Right lobe of liver (tissue), 6 donors: ENCODE results near the gene CFAP53. TPM values are rescaled to one million over a fixed set of nuclear protein-coding genes. Genes with fewer than 3 reads are reported as not detected.
"Not testable (repeated sequence)": the region's sequence is repeated elsewhere in the genome, so short reads cannot be mapped to it uniquely, and the experiment has no call there.

Experiments
- ATAC-seq, 4 donors: fragments of 200-7000 bp; cut with Tn5 transposase; one replicate each; pipeline ENCODE4 v1.9.1; 2020; ENCODE audit warnings: mild to moderate bottlenecking in 4 of 4, moderate library complexity in 4 of 4
- DNase-seq, 3 donors: peaks; one replicate each; pipeline ENCODE4 v3.0.0-alpha.2; 2020
- H3K27ac ChIP-seq, 3 donors: fragments of 200-600 bp; one replicate each; pipeline ENCODE4 v1.8.0; 2022
- H3K27me3 ChIP-seq, 2 donors: fragments of 200-600 bp; one replicate each; pipeline ENCODE4 v1.8.0; 2022
- H3K36me3 ChIP-seq, 4 donors: fragments of 200-600 bp; sonication (generic) in 1 of 4; one replicate each; pipeline versions ENCODE4 v1.5.1 to v1.8.0; 2017 to 2022; ENCODE audit warnings: control low read depth in 1 of 4
- H3K4me1 ChIP-seq, 4 donors: fragments of 200-600 bp; sonication (generic) in 1 of 4; one replicate each; pipeline versions ENCODE4 v1.5.1 to v1.8.0; 2017 to 2022; ENCODE audit warnings: control low read depth in 1 of 4
- H3K4me3 ChIP-seq, 3 donors: fragments of 200-600 bp; one replicate each; pipeline ENCODE4 v1.8.0; 2022
- H3K9me3 ChIP-seq, 4 donors: fragments of 200-600 bp; sonication (generic) in 1 of 4; one replicate each; pipeline versions ENCODE4 v1.5.1 to v1.8.0; 2017 to 2022; ENCODE audit warnings: control low read depth in 1 of 4
- POLR2A ChIP-seq: fragments of 450-650 bp; IDR thresholded peaks from one replicate; pipeline ENCODE4 v1.6.1; 2017; ENCODE audit warnings: antibody characterized with exemption, mild to moderate bottlenecking
- WGBS: methylation state at CpG from one replicate; pipeline ENCODE4 v1.1.6; 2018; ENCODE audit warnings: low coverage, low lambda C conversion rate; ENCODE audit not compliant: insufficient coverage; ENCODE audit errors: missing lambda C conversion rate; 5-methylcytosine and 5-hydroxymethylcytosine counted together
- intact Hi-C, 2 donors: fragments of 100-400 bp; cut with DNase I; formaldehyde crosslinking; loops; one replicate each; pipeline versions ENCODE4 v1.11.2 to v1.14.1; 2022
- total RNA-seq, 6 experiments: library from RNA; depleted of rRNA in 2 of 6; stranded (reverse); fragments of >200 nt in 2 of 6; fragmentation: NEBNext Ultra II Directional in 3 of 6; extraction: Animal tissue kit (Norgen Biotek cat#: 25700) in 3 of 6; gene quantifications; one replicate each; pipeline versions ENCODE4 v1.1.0 to v1.2.4, GENCODE V29; 2016 to 2023
- TF ChIP-seq, protein P1 (sequence below), 4 donors: fragments of 200-600 bp in 3 of 4; fragments of 450-650 bp in 1 of 4; IDR thresholded peaks; one replicate each; pipeline versions ENCODE4 v1.5.1 to v1.8.0; 2016 to 2022; ENCODE audit warnings: antibody characterized with exemption in 4 of 4, mild to moderate bottlenecking in 2 of 4
- donor health status: DM: no; HTN: yes; CAD: no.
- donor health status: DM: no; HTN: no; CAD: no.
- donor health status: DM: no; HTN: no; CAD: no.
- donor health status: DM: no; HTN: yes; CAD: no.
- donor health status: DM: no; HTN: yes; CAD: no.

CFAP53 gene
- total RNA-seq, 6 experiments from 2014 or later, result 0.13 to 0.17 (median 0.14) TPM; not detected in 3

DNA sequence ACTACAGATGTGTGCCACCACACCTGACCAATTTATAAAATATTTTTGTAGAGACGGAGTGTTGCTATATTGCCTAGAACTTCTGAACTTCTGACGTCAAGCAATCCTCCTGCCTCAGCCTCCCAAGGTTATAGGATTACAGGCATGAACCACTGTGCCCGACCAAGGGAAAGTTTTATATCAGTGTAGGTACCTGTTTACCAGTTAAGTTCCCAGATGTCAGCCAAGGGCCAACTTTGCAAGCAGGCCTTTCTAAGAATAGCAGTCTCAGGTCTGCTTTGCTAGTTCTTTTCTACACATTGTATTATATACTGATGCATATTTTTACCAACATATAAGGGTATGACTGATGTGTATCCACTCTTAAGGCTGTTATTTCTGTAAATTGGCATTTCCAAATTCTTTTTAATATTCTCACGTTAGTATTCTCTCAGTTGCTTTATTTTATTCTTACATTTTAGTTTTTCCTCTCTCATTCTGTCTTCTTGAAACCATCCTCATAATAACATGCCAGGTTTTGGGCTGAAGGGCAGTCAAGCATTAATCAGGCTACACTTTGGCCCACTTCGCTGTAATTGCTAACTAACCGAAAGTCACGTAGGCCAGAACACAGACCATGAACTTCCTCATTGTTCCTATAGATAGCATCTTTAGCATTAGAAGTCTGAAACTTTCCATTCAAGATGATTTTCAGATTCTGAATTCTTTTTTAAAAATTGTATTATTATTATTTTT, 46.2 kb upstream of the CFAP53 start:
- ATAC-seq (no peak), DNase-seq (no peak)
- H3K36me3 ChIP-seq, result no peaks in the 10 kb centered on the region
- no peaks in the 10 kb centered on the region for H3K9me3 ChIP-seq
- TF ChIP-seq POLR2A, result no peak
- TF ChIP-seq, protein P1, sequence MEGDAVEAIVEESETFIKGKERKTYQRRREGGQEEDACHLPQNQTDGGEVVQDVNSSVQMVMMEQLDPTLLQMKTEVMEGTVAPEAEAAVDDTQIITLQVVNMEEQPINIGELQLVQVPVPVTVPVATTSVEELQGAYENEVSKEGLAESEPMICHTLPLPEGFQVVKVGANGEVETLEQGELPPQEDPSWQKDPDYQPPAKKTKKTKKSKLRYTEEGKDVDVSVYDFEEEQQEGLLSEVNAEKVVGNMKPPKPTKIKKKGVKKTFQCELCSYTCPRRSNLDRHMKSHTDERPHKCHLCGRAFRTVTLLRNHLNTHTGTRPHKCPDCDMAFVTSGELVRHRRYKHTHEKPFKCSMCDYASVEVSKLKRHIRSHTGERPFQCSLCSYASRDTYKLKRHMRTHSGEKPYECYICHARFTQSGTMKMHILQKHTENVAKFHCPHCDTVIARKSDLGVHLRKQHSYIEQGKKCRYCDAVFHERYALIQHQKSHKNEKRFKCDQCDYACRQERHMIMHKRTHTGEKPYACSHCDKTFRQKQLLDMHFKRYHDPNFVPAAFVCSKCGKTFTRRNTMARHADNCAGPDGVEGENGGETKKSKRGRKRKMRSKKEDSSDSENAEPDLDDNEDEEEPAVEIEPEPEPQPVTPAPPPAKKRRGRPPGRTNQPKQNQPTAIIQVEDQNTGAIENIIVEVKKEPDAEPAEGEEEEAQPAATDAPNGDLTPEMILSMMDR (IDR thresholded peaks at IDR 0.05), result no peak
- H3K27me3 ChIP-seq, result no peaks in the 10 kb centered on the region
- H3K4me1 ChIP-seq, result peaks cover 0 to 41% (median 5%) of the 10 kb centered on the region in 4 donors
- WGBS, result 79% methylated on average over 7 of the region's 7 CpGs
- peak overlapping the region in 1 of 3 donors; percentile 10 for H3K27ac ChIP-seq
- intact Hi-C loops, result no loop called here
- H3K4me3 ChIP-seq, result no peak overlapping the region

DNA sequence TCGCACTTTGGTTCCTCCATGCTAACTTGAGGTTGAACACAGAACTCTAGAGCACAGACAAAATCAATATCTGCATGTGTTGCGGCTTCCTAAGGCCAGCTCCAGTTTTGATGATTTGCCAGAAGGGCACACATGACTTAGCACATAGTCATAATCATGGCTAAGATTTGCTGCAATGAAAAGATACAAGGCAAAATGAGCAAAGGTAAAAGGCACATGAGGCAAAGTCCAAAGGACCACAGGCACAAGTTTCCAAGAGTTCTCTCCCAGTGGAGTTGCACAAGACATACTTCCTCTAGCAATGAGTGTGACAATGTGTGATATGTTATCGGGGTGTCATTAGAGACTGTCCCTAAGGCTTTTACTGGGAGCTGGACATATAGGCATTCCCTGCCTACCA, 45.4 kb upstream of the CFAP53 start:
- Histone ChIP-seq H3K27me3 (no peaks in the 10 kb centered on the region), H3K4me3 (no peak overlapping the region), H3K9me3 (no peaks in the 10 kb centered on the region), H3K27ac (peak overlapping the region in 1 of 3 donors; percentile 10), H3K4me1 (peaks cover 0 to 41% (median 5%) of the 10 kb centered on the region in 4 donors), H3K36me3 (no peaks in the 10 kb centered on the region)
- intact Hi-C loops, result no loop called here
- peak in 1 of 4 donors; percentile 12 for ATAC-seq
- TF ChIP-seq, protein P1 (IDR thresholded peaks at IDR 0.05), result no peak
- no peak for TF ChIP-seq POLR2A
- DNase-seq, result peak in 1 of 3 donors; percentile 47
- 47% methylated on average over 3 of the region's 3 CpGs for whole genome bisulfite sequencing

DNA sequence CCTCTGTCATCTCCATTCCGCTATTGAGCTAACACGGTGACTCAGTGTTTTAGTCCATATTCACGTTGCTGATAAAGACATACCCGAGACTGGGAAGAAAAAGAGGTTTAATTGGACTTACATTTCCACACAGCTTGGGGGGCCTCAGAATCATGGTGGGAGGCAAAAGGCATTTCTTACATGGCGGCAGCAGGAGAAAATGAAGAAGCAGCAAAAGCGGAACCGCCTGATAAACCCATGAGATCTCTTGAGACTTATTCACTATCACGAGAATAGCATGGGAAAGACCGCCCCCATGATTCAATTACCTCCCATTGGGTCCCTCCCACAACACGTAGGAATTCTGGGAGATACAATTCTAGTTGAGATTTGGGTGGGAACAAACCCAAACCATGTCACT, 43.8 kb upstream of the CFAP53 start:
- DNase-seq (no peak), ATAC-seq (no peak)
- Histone ChIP-seq H3K4me1 (peaks cover 0 to 33% (median 5%) of the 10 kb centered on the region in 4 donors), H3K27ac (no peak overlapping the region), H3K4me3 (no peak overlapping the region), H3K9me3 (peaks cover 0 to 1% (median 0%) of the 10 kb centered on the region in 4 donors), H3K36me3 (no peaks in the 10 kb centered on the region), H3K27me3 (no peaks in the 10 kb centered on the region)
- TF ChIP-seq POLR2A, result no peak
- TF ChIP-seq, protein P1 (IDR thresholded peaks at IDR 0.05), result no peak
- 87% methylated on average over 10 of the region's 10 CpGs for WGBS
- intact Hi-C loops, result no loop called here

DNA sequence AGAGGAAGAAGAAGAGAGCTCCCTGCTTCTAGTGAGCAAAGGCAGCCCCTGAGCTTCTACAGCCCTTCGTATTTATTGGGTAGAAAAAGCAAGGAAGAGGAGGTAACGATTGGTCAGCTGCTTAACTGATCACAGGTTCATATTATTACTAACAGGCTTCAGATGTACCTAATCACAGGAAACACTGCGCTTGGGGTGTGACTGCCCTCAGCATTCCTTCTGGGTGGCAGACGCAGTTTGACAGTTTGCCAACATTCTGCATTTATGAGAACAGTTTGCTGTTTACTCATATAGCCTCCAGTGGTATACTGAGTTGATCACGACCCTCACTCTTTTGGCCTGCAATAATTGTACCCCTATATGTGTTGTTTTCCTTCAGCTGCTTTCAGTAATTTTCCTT, 42.6 kb upstream of the CFAP53 start:
- H3K36me3 ChIP-seq, H3K27me3 ChIP-seq, DNase-seq, H3K4me3 ChIP-seq, ATAC-seq, intact Hi-C loops, H3K9me3 ChIP-seq: not testable (repeated sequence)
- peaks cover 0 to 21% (median 3%) of the 10 kb centered on the region in 4 donors for H3K4me1 ChIP-seq
- 55% methylated on average over 5 of the region's 5 CpGs for WGBS
- H3K27ac ChIP-seq, result peak overlapping the region in 1 of 3 donors; percentile 58

DNA sequence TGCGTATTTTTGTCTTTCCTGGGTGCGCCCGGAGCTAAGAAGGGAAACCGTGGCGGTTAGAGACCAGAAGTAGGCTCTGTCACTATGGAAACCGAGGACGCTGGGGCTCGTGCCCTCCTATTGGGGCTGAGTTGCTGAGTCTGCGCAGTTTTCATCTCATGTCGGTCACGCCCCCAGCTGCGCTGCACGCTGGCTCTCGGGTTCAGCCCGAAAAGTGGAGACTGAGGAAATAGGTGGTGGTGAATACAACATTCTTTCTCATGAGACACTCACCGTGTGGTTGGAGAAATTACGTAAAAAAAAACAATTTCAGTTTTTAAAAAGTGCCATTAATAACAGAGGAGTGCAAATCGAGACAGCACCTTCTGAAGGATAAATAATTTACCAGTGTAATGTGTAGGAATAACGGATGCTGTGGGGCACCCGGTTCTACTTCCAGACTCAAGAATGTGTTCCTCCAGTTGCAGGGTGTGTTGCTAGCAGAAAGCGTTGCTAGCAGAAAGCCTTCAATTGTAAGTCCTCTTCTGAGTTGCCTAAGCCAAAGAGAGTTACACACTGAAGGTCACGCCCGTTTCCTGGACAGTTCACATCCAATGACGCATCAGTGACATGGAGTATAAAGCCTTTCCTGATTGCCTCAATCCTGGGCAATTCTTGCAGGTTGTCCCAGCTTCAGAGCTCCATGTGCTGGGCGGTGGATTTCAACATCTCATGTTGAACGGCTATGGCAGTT, 41.6 kb upstream of the CFAP53 start:
- Histone ChIP-seq H3K27ac (peak overlapping the region in 1 of 3 donors; percentile 58), H3K9me3 (peaks cover 0 to 2% (median 0%) of the 10 kb centered on the region in 4 donors), H3K27me3 (no peaks in the 10 kb centered on the region), H3K36me3 (no peaks in the 10 kb centered on the region), H3K4me3 (peak overlapping the region; percentile 14 to 44 (median 42)), H3K4me1 (peaks cover 0 to 14% (median 0%) of the 10 kb centered on the region in 4 donors)
- peak; percentile 94 to 97 (median 96) for ATAC-seq
- peak; percentile 89 to 94 (median 94) for DNase-seq
- TF ChIP-seq, protein P1 (IDR thresholded peaks at IDR 0.05), result no peak
- TF ChIP-seq POLR2A, result peak; percentile 46
- 2% methylated on average over 21 of the region's 26 CpGs for WGBS
- intact Hi-C loops, result no loop called here
